HG03095 (cell line): ENCODE measurements around the gene MYADML2.

Experiments
- ATAC-seq: cut with Tn5 transposase; IDR thresholded peaks from one replicate; pipeline ENCODE4 v1.9.1; 2021; ENCODE audit warnings: moderate library complexity; ENCODE audit not compliant: unreplicated experiment

Gene MYADML2

GRCh38 chr17:81940538-81941483 lies 6.2 kb downstream of the MYADML2 start:
- ATAC-seq: no peak

GRCh38 chr17:81939881-81940385 lies 7.1 kb downstream of the MYADML2 start:
- no peak for ATAC-seq

- ATAC-seq: no peak
These were observed 7.8 kb downstream of the MYADML2 start for GRCh38 chr17:81939218-81939617.

GRCh38 chr17:81935709-81936084 lies 11.3 kb downstream of the MYADML2 start:
- no peak for ATAC-seq

GRCh38 chr17:81934850-81935708 lies 12.0 kb downstream of the MYADML2 start:
- ATAC-seq: no peak

- no peak for ATAC-seq
These were observed 12.8 kb downstream of the MYADML2 start for GRCh38 chr17:81934098-81934757.

- no peak for ATAC-seq
These were observed 13.8 kb downstream of the MYADML2 start for GRCh38 chr17:81933178-81933699.

GRCh38 chr17:81932333-81932983 lies 14.6 kb downstream of the MYADML2 start:
- ATAC-seq: no peak

GRCh38 chr17:81931557-81932332 lies 15.3 kb downstream of the MYADML2 start:
- no peak for ATAC-seq

GRCh38 chr17:81931189-81931556 lies 15.9 kb downstream of the MYADML2 start:
- no peak for ATAC-seq

- no peak for ATAC-seq
These were observed 16.6 kb downstream of the MYADML2 start for GRCh38 chr17:81930142-81931125.

- no peak for ATAC-seq
These were observed 17.5 kb downstream of the MYADML2 start for GRCh38 chr17:81929253-81930141.

- no peak for ATAC-seq
These were observed 18.3 kb downstream of the MYADML2 start for GRCh38 chr17:81928544-81929252.

- ATAC-seq: peak; percentile 43
These were observed 19.1 kb downstream of the MYADML2 start, which contains the start of gene MAFG for GRCh38 chr17:81927653-81928543. Gene MAFG (minus strand): TSS chr17:81927735. CDS start chr17:81923185, 4,550 bp downstream.

GRCh38 chr17:81927152-81927652 lies 19.8 kb downstream of the MYADML2 start:
- peak; percentile 6 for ATAC-seq
